ENCODE results near the gene ZNF10.
A peak's percentile ranks its signal among the peaks of the same experiment; 100 is the strongest.

Gene ZNF10

GRCh38 chr12:133130038-133130807, at the start of gene ZNF10, which contains the start of gene ZNF891:
Gene ZNF10, plus strand, starts transcription at chr12:133130627. Its CDS starts 13,866 bp downstream, at chr12:133144493.
Gene ZNF891, minus strand, starts transcription at chr12:133130274. Its CDS starts 8,356 bp downstream, at chr12:133121918.
- peak; percentile 88 to 96 (median 88) for DNase-seq (ENCODE audit: low read depth in 3 of 3, low spot score in 1 of 3)

GRCh38 chr12:133081159-133081780, 49.2 kb upstream of the ZNF10 start:
- DNase-seq (ENCODE audit: low read depth in 3 of 3, low spot score in 1 of 3): no peak

- no peak for DNase-seq (ENCODE audit: low read depth in 3 of 3, low spot score in 1 of 3)
These were observed 47.1 kb upstream of the ZNF10 start for GRCh38 chr12:133083345-133083744.

GRCh38 chr12:133105620-133106019, 24.8 kb upstream of the ZNF10 start:
- no peak for DNase-seq (ENCODE audit: low read depth in 3 of 3, low spot score in 1 of 3)

- no peak for DNase-seq (ENCODE audit: low read depth in 3 of 3, low spot score in 1 of 3)
These were observed 24.2 kb upstream of the ZNF10 start for GRCh38 chr12:133106253-133106652.

GRCh38 chr12:133107121-133107520, 23.3 kb upstream of the ZNF10 start:
- no peak for DNase-seq (ENCODE audit: low read depth in 3 of 3, low spot score in 1 of 3)

GRCh38 chr12:133108150-133108549, 22.3 kb upstream of the ZNF10 start:
- DNase-seq (ENCODE audit: low read depth in 3 of 3, low spot score in 1 of 3): no peak

- DNase-seq (ENCODE audit: low read depth in 3 of 3, low spot score in 1 of 3): no peak
These were observed 9.8 kb upstream of the ZNF10 start for GRCh38 chr12:133120385-133121191.

- no peak for DNase-seq (ENCODE audit: low read depth in 3 of 3, low spot score in 1 of 3)
These were observed 5.8 kb upstream of the ZNF10 start for GRCh38 chr12:133124674-133125073.

- no peak for DNase-seq (ENCODE audit: low read depth in 3 of 3, low spot score in 1 of 3)
These were observed 924 bp upstream of the ZNF10 start for GRCh38 chr12:133129368-133130037.

GRCh38 chr12:133130808-133131128, 341 bp downstream of the ZNF10 start:
- DNase-seq (ENCODE audit: low read depth in 3 of 3, low spot score in 1 of 3): no peak

- DNase-seq (ENCODE audit: low read depth in 3 of 3, low spot score in 1 of 3): no peak
These were observed 5.3 kb downstream of the ZNF10 start for GRCh38 chr12:133135747-133136146.

- DNase-seq (ENCODE audit: low read depth in 3 of 3, low spot score in 1 of 3): no peak
These were observed 15.6 kb downstream of the ZNF10 start for GRCh38 chr12:133145981-133146380.

- no peak for DNase-seq (ENCODE audit: low read depth in 3 of 3, low spot score in 1 of 3)
These were observed 25.8 kb downstream of the ZNF10 start for GRCh38 chr12:133156125-133156690.

- DNase-seq (ENCODE audit: low read depth in 3 of 3, low spot score in 1 of 3): no peak
These were observed 35.3 kb downstream of the ZNF10 start for GRCh38 chr12:133165776-133166175.

GRCh38 chr12:133172491-133172890, 42.1 kb downstream of the ZNF10 start:
- no peak for DNase-seq (ENCODE audit: low read depth in 3 of 3, low spot score in 1 of 3)

GRCh38 chr12:133174901-133175300, 44.5 kb downstream of the ZNF10 start:
- no peak for DNase-seq (ENCODE audit: low read depth in 3 of 3, low spot score in 1 of 3)

GRCh38 chr12:133180669-133181068, 50.2 kb downstream of the ZNF10 start:
- DNase-seq (ENCODE audit: low read depth in 3 of 3, low spot score in 1 of 3): no peak

- DNase-seq (ENCODE audit: low read depth in 3 of 3, low spot score in 1 of 3): peak; percentile 64 to 77 (median 70)
These were observed 51.0 kb downstream of the ZNF10 start, which contains the start of gene ZNF268 for GRCh38 chr12:133181238-133181959. Gene ZNF268, plus strand, starts transcription at chr12:133181495. Its CDS starts 503 bp downstream, at chr12:133181998.

GRCh38 chr12:133190176-133190575, 59.7 kb downstream of the ZNF10 start:
- no peak for DNase-seq (ENCODE audit: low read depth in 3 of 3, low spot score in 1 of 3)
